Keratinocyte (primary cell): ENCODE results near the gene OPN4. TPM values are rescaled to one million over a fixed set of nuclear protein-coding genes. Genes with fewer than 3 reads are reported as not detected.

Source experiments
- DNase-seq: peaks from one replicate; pipeline ENCODE4 v3.0.0-alpha.2; 2011; ENCODE audit warnings: low read depth, missing footprints, low spot score
- FAIRE-seq: peaks from 2 replicates; lab custom pipeline; 2011; peaks lifted over from hg19 to GRCh38; lab: Jason Lieb, UNC
- H2AFZ ChIP-seq: 2 replicates; pipeline ENCODE4 v1.6.0; 2012; ENCODE audit warnings: low read length, control low read depth, inconsistent platforms; ENCODE audit not compliant: control insufficient read depth
- H3K27ac ChIP-seq: 2 replicates; pipeline ENCODE4 v1.5.1; 2011; ENCODE audit warnings: low read length; ENCODE audit not compliant: control insufficient read depth, insufficient read depth
- H3K27me3 ChIP-seq: 3 replicates; pipeline ENCODE4 v1.6.0; 2011; ENCODE audit warnings: low read length; ENCODE audit not compliant: control insufficient read depth, insufficient read depth; ENCODE audit errors: extremely low read depth
- H3K36me3 ChIP-seq, 2 experiments: 2 replicates in 1 of 2; 3 replicates in 1 of 2; pipeline ENCODE4 v1.5.1; 2011; ENCODE audit warnings: low read length in 2 of 2, mild to moderate bottlenecking in 1 of 2; ENCODE audit not compliant: control insufficient read depth in 2 of 2, insufficient read depth in 2 of 2; ENCODE audit errors: extremely low read depth in 1 of 2
- H3K4me1 ChIP-seq: 3 replicates; pipeline ENCODE4 v1.5.1; 2011; ENCODE audit warnings: low read length; ENCODE audit not compliant: control insufficient read depth, insufficient read depth; ENCODE audit errors: extremely low read depth
- H3K4me2 ChIP-seq: 3 replicates; pipeline ENCODE4 v1.6.0; 2011; ENCODE audit warnings: low read depth, low read length; ENCODE audit not compliant: control insufficient read depth, insufficient read depth; ENCODE audit errors: extremely low read depth
- H3K4me3 ChIP-seq, 3 experiments: fragments of 200-600 bp in 1 of 3; sonication (generic) in 1 of 3; 2 replicates in 2 of 3; 3 replicates in 1 of 3; pipeline ENCODE4 v1.5.1; 2011 to 2016; ENCODE audit warnings: low read length in 3 of 3, mild to moderate bottlenecking in 3 of 3, control low read depth in 2 of 3, inconsistent platforms in 1 of 3, low read depth in 1 of 3, mixed read lengths in 1 of 3, mixed run types in 1 of 3, moderate library complexity in 1 of 3; ENCODE audit not compliant: control insufficient read depth in 2 of 3, insufficient read depth in 2 of 3; ENCODE audit errors: extremely low read depth in 1 of 3
- H3K79me2 ChIP-seq: 2 replicates; pipeline ENCODE4 v1.6.0; 2012; ENCODE audit warnings: low read length; ENCODE audit not compliant: control insufficient read depth, insufficient read depth
- H3K9ac ChIP-seq: 3 replicates; pipeline ENCODE4 v1.6.0; 2011; ENCODE audit warnings: low read length; ENCODE audit not compliant: control insufficient read depth, insufficient read depth; ENCODE audit errors: extremely low read depth
- H3K9me1 ChIP-seq: 3 replicates; pipeline ENCODE4 v1.6.0; 2011; ENCODE audit warnings: low read length; ENCODE audit not compliant: control insufficient read depth, insufficient read depth; ENCODE audit errors: extremely low read depth
- H3K9me3 ChIP-seq: 2 replicates; pipeline ENCODE4 v1.5.1; 2012; ENCODE audit warnings: low read depth, low read length; ENCODE audit not compliant: control insufficient read depth
- H4K20me1 ChIP-seq: 3 replicates; pipeline ENCODE4 v1.6.0; 2011; ENCODE audit warnings: low read length; ENCODE audit not compliant: control insufficient read depth, insufficient read depth; ENCODE audit errors: extremely low read depth
- EZH2 ChIP-seq: IDR thresholded peaks from one replicate; pipeline ENCODE4 v1.6.1; 2012; ENCODE audit warnings: inconsistent platforms, mild to moderate bottlenecking, low read length, moderate library complexity
- dilution Hi-C: fragments of 300-500 bp; cut with MboI; formaldehyde crosslinking; loops from one replicate; pipeline ENCODE4 v1.7.0; 2020; ENCODE audit warnings: low sequenced_read_pairs; ENCODE audit not compliant: extremely low pct_ligation_motif_present
- polyA plus RNA-seq, 5 experiments: library from polyadenylated mRNA; depleted of rRNA in 3 of 5; stranded (reverse) in 3 of 5; stranded (forward) in 1 of 5; unstranded in 1 of 5; fragments of >200 nt; gene quantifications; 1 replicate in 1 of 5; 2 replicates in 3 of 5; 3 replicates in 1 of 5; pipeline versions ENCODE4 v1.2.1 to v1.2.3, GENCODE V29; 2011 to 2012; ENCODE audit warnings: missing spikeins in 2 of 5, low read depth in 1 of 5, low replicate concordance in 1 of 5
- TF ChIP-seq, protein P1 (sequence below), 3 experiments: IDR thresholded peaks in 1 of 3; conservative IDR thresholded peaks in 1 of 3; optimal IDR thresholded peaks in 1 of 3; 2 replicates in 2 of 3; 3 replicates in 1 of 3; pipeline versions ENCODE3 to v1.5.1; 2011; ENCODE audit warnings: low read length in 3 of 3, mild to moderate bottlenecking in 3 of 3, moderate library complexity in 2 of 3, control low read depth in 1 of 3, inconsistent platforms in 1 of 3; ENCODE audit not compliant: insufficient read depth in 2 of 3; ENCODE audit errors: extremely low read depth in 1 of 3

Gene OPN4
- polyA plus RNA-seq, 1 donor (not counting 4 experiments of a cell fraction or from before 2014, with no cell fraction given) = not detected

DNA sequence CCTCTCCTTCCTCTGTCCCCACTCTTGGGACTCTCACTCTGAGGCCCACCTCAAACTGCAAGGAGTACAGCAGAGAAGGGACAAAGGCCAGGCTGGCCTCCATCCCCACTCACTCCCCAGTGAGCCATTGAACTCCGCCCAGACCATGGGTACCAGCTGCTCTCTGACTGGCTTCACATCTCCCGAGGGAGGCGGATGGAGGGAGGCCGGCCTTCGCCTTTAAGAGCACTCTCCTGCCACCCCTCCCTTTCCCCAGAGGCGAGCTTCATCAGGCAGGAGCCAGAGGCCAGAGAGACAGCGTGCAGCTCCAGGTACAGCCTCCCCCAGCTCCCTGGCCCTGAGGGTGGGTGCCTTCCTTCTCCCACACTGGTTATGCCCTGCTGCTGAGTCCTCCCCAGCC lies 12.2 kb downstream of the OPN4 start:
- no peak for TF ChIP-seq EZH2
- TF ChIP-seq, protein P1, sequence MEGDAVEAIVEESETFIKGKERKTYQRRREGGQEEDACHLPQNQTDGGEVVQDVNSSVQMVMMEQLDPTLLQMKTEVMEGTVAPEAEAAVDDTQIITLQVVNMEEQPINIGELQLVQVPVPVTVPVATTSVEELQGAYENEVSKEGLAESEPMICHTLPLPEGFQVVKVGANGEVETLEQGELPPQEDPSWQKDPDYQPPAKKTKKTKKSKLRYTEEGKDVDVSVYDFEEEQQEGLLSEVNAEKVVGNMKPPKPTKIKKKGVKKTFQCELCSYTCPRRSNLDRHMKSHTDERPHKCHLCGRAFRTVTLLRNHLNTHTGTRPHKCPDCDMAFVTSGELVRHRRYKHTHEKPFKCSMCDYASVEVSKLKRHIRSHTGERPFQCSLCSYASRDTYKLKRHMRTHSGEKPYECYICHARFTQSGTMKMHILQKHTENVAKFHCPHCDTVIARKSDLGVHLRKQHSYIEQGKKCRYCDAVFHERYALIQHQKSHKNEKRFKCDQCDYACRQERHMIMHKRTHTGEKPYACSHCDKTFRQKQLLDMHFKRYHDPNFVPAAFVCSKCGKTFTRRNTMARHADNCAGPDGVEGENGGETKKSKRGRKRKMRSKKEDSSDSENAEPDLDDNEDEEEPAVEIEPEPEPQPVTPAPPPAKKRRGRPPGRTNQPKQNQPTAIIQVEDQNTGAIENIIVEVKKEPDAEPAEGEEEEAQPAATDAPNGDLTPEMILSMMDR (optimal IDR thresholded peaks at IDR 0.05 in 1 of 3, IDR thresholded peaks at IDR 0.05 in 1 of 3, conservative IDR thresholded peaks at IDR 0.05 in 1 of 3; ENCODE audit: extremely low read depth in 1 of 3, insufficient read depth in 2 of 3, low read length in 3 of 3) = no peak
- Histone ChIP-seq H3K4me3 (no peak overlapping the region), H3K79me2 (no peaks in the 10 kb centered on the region), H3K9me3 (no peaks in the 10 kb centered on the region), H3K4me1 (no peaks in the 10 kb centered on the region), H3K4me2 (no peak overlapping the region), H4K20me1 (peaks cover 2% of the 10 kb centered on the region), H3K9ac (no peak overlapping the region), H3K36me3 (no peaks in the 10 kb centered on the region), H3K27ac (no peak overlapping the region), H3K27me3 (peaks cover 14% of the 10 kb centered on the region), H3K9me1 (no peaks in the 10 kb centered on the region), H2AFZ (no peak overlapping the region)
- no peak for FAIRE-seq
- DNase-seq = no peak
- dilution Hi-C loops = no loop called here

DNA sequence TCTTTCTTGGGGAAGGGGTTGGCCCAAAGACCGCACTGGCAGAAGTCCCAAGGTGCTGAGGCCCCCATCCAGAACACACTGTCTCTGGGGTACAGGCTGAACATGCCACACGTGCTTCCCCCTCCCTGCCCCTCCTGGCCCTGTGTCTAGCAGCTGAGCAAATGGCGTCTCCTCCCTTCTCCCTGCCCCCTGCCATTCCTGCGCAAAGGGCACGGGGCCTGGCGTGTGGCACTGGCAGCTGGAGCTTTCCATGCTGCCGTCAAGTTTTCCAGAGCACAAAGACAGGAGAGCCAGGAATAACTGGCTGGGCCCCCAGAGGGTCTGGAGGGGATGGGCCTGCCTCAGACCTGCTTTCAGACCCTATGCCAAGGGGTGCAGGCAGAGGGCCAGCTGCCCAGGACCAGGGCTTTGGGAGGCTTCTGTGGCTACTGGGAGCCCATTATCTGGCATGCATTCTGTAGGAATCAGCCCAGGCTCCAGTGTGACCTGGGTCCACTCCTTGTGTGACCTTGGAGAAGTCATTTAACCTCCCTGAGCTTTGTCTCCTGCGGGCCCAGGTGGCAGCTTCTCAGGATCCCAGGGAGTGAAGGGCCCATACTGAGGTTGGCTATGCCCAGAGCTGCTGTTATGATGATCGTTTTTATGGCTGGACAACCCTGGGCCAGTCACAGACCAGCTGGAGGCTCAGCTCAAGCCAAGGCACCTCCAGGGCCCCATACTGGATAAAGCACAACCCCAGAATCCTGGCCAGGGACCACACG lies 13.3 kb downstream of the OPN4 start:
- DNase-seq (no peak), FAIRE-seq (no peak)
- Histone ChIP-seq H3K27ac (no peak overlapping the region), H3K9me1 (no peaks in the 10 kb centered on the region), H2AFZ (no peak overlapping the region), H4K20me1 (peaks cover 2% of the 10 kb centered on the region), H3K36me3 (no peaks in the 10 kb centered on the region), H3K4me3 (no peak overlapping the region), H3K79me2 (no peaks in the 10 kb centered on the region), H3K4me1 (no peaks in the 10 kb centered on the region), H3K4me2 (no peak overlapping the region), H3K9ac (no peak overlapping the region), H3K9me3 (no peaks in the 10 kb centered on the region), H3K27me3 (peaks cover 9% of the 10 kb centered on the region)
- dilution Hi-C loops = no loop called here
- TF ChIP-seq EZH2 = no peak
- TF ChIP-seq, protein P1 (optimal IDR thresholded peaks at IDR 0.05 in 1 of 3, IDR thresholded peaks at IDR 0.05 in 1 of 3, conservative IDR thresholded peaks at IDR 0.05 in 1 of 3; ENCODE audit: extremely low read depth in 1 of 3, insufficient read depth in 2 of 3, low read length in 3 of 3) = no peak
